ENCODE measurements around the gene TMTC1. TPM values are rescaled to one million over a fixed set of nuclear protein-coding genes. Genes with fewer than 3 reads are reported as not detected.

Gene TMTC1
- total RNA-seq, 1 donor from 2014 or later: 5.4 TPM

DNA sequence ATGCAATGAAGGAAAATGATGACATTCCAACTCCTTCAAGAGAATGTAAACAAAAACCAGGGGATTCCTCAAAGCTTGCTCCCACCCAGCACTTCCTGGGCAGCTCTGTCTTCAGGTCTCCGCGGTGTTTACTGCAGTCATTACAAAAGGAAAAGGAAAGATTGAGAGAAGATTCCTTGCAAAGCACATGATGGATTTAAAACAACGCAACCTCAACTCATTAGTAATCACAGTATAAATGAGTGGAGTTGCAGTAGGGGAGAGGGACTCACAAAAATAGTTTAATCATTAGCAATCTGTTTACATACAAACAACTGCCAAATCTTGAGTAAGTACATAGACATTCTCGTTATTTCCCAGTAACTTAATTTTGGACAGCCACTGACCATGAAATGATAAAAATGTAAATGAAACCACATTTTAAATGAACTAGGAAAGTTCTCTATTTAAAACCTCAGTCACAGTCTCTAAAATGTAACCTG lies 236.6 kb downstream of the TMTC1 start:
- ATAC-seq: peak; percentile 76
- DNase-seq (ENCODE audit: low spot score): no peak

DNA sequence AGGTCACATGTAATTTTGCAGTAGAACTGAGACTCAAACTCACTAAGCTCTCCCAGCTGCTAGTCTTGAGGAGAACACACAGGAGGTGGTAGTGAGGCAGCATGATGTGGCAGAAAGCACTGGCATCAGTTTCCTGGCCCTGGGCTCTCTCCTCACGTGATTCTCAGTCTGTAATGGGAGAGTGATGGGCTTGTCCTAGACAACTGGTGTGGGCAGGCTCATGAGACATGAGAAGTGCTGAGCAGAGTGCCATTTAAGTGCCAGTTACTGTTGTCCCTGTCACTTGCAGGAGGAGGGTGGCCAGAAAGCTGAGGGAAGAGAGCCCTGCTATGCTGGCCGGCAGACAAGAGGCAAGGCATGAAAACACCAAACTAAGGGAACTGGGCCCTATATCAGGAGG lies 237.7 kb downstream of the TMTC1 start:
- no peak for ATAC-seq
- DNase-seq (ENCODE audit: low spot score): no peak

DNA sequence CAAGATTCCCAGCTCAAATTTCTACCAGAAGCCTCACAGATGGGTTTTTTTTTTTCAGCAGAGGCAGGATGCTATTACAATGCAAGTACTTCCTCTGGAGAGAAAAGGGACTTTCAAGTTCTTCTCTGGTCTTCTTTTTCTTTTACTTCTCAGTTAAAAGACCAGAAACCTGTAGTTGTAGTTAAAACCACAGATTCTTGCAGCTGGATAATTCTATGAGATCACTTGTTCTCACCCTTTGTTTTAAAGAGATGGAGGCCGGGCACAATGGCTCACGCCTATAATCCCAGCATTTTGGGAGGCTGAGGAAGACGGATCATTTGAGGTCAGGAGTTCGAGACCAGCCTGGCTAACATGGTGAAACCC lies 238.7 kb downstream of the TMTC1 start:
- ATAC-seq (no peak), DNase-seq (ENCODE audit: low spot score) (no peak)

DNA sequence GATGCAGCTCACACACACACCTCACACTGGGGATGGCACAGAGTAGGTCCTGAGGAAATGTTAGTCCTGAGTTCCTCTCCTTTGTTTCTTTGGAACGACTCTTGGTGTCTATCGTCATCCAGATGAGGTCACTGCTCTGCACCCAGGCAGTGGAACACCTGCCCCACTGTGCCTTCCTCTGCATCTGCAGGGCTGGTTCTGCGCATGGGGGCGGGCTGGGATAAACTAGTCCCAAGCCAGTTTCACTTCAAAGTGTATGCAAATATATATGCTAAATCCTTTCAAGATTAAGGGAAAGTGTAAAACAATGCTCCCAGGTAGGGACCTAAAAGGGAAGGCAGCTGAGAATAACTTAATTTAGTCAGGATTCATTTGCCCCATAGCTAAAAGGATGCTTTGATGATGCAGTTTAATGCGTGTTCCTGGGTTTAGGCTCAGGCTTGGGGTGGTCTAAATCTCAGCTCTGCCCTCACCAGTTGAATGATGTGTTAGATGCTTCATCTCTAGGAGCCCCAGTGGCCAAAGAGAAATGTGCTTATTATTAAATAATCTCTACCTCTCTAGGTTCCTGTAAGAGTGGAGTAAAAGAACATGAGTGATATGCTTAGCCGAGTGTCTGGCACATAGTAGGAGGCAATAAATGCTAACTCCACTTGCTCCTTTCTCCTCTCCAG lies 239.2 kb downstream of the TMTC1 start:
- ATAC-seq (no peak), DNase-seq (ENCODE audit: low spot score) (no peak)

DNA sequence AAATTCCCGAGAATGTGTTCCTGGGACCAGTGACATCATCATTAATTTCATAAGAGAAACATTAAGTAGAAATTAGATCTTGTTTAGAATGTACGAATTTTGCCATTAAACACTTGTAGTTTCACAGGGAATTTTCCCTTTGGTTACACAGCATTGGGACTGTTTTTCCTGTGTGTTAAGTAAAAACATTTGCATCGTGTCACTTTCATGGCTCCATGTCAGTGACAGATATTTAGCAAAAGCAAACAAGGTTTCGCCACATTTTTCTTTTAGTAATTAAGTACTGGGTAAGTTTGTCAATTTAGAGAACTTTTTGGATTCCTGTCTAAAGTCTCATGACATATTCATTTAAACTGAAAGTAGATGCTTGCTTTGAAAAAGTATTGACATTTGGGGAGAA lies 240.7 kb downstream of the TMTC1 start:
- DNase-seq (ENCODE audit: low spot score) (no peak), ATAC-seq (no peak)

DNA sequence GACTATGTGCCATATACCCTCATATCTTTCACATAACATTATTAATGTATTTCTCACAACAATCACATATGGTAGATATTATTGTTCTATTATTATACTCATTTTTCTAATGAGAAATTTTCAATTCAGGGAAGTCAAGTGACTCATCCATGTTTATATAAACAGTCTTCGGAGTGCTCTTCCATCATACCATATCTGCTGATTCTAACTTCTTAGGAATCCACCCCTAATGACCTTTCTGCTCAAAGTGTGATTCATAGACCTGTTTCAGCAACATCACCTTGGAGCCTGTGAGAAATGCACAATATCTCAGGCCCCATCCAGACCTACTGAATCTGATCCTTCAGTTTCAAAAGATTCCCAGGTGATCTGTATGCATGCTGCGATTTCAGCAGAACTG lies 246.4 kb downstream of the TMTC1 start:
- no peak for DNase-seq (ENCODE audit: low spot score)
- no peak for ATAC-seq

DNA sequence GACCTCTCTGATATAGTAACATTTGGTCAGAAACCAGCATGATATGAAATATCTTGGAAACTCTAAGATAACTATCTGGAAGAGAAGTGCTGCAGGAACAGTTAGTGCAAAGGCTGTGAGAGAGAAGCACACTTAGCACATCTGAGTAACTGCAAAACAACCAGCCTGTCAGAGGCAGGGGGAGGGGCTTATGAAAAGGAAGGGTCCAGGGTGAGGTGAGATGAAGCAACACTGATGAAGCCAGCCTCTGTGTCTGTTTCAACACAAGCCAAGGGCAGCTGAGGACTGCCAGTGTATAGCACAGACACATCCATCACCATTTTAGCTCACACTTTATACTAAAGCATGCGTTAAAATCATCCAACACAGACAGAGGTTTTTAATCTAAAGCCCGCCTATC lies 248.8 kb downstream of the TMTC1 start:
- DNase-seq (ENCODE audit: low spot score): no peak
- peak; percentile 50 for ATAC-seq

DNA sequence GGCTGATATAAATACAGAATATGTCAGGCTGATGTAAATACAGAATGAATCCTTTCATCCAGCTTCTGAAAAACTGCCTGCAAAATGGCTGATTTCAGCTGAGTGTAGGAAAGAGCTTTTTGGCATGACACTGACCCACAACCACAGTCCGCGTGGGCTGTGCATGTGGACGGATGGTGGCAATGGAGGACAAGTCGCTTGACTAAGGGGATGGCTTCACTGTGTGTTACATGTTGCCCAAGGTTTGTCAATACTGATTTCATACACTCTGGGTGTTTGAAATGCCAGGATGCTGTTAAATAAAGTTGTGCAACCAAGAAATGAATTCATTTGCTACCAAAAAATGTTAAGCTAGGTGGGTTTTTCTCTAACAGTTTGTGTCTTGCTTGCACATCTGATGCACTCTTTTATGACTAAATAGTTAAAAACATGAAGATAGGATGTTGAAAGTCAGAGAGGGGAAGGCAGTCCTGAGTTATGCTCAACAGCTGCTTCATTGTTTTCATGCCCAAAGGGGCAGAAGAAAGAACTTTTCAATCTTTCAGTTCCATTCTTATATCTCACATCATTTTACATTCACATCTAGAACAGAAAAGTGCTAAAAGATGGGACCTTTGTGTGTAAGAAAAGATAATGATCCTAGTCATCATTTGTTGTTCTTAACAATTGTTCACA lies 249.8 kb downstream of the TMTC1 start:
- no peak for DNase-seq (ENCODE audit: low spot score)
- ATAC-seq: peak; percentile 52

DNA sequence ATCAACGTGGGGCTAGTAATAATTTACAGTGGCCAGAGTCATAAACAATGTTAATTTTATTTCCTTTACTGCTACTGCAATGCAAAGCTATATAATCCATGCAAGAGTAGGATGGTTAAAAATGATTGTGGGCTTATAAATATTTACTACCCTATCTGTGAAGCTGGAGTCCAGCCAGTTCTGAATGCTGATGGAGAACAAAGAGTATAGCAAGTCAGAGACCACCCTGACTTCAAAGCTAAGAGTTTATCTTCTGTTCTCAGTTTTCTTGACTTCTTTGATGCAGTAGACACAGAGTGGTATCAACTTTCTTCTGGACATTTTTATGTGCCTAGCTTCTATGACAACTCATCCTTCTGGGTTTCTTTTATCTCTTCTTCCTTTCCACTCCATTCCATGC lies 252.3 kb downstream of the TMTC1 start:
- ATAC-seq: no peak
- no peak for DNase-seq (ENCODE audit: low spot score)

DNA sequence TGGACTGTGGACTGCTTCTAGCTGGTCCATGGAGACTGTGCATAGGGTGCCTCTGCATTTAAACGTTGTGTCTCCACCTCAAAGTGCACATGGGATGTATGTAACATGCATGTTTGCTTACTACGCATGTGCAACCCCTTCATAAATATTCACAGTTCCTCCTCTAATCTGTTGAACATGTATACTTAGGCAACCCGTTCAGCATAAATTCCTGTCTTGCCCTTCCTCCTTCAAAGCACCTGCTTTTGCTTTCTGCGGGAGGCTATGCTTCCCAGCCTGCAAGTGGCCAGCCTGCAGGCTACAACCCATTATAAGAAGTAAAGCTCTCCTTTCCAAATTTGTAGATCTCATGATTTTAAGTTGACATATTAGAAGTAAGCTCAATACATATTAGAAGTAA lies 253.3 kb downstream of the TMTC1 start:
- no peak for DNase-seq (ENCODE audit: low spot score)
- no peak for ATAC-seq

DNA sequence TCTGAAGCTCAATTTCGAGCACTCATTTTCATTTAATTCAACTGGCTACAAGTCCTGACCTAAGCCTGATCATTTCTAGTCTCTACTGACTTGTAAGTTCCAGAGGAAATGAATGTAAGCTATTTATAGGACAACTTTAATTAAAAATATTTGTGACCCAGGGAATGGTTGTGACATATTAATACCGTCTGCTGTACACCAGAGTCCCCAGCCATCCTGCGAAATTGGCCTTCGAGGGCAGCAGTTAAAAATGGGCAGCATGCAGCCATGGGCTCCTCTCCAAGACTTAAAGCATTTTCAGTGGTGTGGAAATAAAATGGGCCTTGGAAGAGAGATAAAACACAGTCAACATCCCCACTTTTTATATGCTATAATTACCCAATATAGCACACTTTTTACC lies 255.6 kb downstream of the TMTC1 start:
- ATAC-seq (no peak), DNase-seq (ENCODE audit: low spot score) (no peak)

DNA sequence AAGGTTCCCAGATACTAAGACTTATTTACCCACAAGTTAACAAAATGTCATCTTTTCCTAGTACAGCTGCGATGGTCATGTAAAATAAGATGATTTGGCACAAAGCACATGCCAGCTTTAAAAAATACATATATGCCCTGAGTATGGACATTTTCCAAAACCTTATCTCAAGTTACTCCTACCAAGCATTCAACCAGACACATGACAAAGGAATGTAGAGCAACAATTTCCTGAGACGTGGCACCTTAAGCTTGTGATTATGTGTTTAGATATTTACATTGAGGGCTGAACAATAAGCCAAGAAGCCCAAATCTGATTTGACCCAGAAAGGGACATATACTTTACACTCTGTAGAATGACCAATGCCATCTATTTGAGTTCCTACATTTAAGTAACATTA lies 261.8 kb downstream of the TMTC1 start:
- no peak for ATAC-seq

DNA sequence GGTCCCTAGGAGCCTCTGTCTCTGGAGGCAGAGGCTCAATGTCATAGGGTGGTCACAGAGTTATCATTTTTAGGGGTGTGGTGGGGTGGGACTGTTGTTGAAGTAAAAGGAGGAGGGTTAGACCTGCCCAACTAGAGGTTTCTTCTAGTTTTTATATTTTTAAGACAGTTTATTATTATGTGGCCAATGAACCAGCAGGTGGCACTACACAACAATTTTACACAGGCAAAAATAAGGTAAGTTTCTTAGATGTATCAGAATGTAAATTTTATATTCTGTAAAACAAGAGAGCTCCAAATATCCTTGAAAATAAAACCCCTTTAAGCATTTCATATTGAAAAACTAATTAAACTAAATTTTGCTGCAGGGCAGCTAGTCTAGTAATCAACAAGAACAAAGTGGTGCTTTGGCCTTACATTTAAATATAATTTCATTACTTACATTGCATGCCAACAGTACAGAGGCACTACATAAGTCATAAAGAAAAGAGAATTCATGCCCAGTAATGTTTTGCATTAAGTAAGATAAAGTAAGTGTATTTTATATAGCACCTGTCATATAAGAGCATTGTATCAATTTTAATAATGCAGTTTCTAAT lies 264.1 kb downstream of the TMTC1 start:
- peak; percentile 62 for ATAC-seq
- DNase-seq (ENCODE audit: low spot score): no peak

More for the DNA sequence above, 261.8 kb downstream of the TMTC1 start:
- no peak for DNase-seq (ENCODE audit: low spot score)

DNA sequence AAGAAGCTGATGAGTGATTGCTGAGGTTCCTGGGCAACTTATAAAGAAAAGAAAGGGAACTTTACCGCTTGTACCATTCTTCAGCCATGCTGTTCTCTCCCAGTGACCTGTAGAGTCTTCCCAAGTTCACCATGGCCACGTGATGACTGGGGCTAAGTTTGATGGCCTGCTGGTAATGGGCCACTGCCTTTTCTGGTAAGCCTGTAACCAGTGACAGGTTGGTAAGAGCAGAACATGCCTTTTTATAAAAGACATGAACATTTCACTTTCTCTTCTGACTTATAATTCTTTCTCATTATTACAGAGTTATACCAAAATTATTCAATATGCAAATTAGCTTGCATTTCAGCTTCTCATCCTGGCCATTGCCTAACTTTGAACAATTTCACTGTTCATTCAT lies 265.3 kb downstream of the TMTC1 start:
- ATAC-seq (no peak), DNase-seq (ENCODE audit: low spot score) (no peak)

DNA sequence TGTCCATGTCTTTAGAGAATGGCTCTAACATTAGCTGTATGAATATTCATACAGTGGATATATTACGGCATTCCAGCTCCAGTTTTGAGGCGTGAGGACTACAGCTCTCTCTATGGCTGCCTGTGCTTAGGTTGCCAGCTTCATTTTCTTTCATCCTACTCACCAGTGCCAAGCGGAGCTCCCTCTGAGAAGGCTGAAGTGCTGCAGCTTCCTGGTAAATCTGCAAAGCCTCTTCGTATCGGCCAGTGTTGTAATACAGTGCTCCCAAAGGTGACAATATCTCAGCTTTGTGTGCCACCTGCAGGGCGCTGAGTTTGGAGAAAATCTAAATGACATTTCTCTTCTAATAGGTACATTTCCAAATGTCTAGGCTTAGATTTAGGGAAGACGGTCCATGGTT lies 266.5 kb downstream of the TMTC1 start:
- ATAC-seq (peak; percentile 95), DNase-seq (ENCODE audit: low spot score) (peak; percentile 54)

DNA sequence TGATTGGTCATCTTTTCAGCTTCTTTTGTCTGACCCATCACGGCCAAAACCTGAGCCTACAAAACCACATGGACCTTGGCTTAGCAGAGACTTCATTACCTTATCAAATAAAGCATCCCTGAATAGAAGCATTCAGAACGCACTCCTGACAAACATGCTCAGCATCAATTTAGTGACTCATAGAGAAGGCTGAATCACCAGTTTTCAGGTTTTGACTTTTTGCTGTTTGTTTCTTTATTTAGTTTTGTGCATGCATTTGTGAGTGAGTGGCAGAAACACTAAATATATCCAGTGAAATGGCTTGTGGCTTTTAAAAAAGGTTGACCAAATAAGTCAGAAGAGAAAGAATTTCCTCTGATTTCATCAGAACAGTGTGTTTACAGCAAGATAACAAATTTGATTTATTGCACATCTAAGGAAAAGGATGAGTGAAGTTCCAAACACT lies 267.3 kb downstream of the TMTC1 start:
- DNase-seq (ENCODE audit: low spot score) (no peak), ATAC-seq (no peak)

DNA sequence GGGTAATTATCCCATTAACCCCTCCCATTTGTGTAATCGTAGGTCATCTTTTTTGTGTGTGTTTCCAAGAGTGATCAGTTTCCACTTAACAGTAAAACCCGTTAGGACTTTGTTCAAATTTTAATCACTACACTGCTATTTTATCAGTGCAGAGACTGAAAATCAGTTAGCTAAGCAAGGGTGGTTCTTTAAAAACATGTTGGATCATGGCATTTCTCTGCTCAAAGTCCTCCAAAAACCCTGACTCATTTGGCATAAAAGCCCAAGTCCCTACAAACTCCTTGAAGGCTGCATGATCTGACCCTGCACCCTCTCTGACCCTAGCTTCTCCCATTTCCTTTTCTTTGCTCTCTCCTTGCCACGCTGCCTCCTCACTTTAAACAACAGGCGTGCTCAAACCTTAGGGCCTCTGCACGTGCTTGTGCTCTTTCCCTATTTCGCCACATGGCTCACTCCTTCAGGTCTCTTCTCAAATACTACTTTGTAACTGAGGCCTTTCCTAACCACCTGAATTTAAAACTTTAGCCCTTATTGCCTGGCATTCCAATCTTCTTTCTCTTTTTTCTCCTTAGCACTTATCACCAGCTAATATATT lies 273.1 kb downstream of the TMTC1 start:
- ATAC-seq: no peak
- DNase-seq (ENCODE audit: low spot score): no peak

DNA sequence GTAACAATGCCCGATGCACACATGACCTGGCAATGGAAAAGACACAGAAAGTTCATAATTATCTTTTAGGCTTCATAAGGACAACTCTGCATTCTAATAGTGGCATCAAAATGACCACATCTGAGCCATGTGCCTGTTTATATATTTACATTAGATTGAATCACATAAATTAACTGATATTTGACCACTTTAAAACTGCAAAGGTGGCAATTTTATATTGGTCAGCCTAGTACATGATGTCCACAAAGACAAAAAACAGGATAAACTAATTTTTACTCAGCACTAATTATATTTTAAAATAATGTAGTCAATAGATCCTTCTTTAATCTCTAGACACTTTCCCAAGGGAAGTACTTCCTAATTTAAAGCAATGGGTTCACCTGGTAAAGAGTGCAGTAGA lies 274.2 kb downstream of the TMTC1 start:
- ATAC-seq (no peak), DNase-seq (ENCODE audit: low spot score) (no peak)

DNA sequence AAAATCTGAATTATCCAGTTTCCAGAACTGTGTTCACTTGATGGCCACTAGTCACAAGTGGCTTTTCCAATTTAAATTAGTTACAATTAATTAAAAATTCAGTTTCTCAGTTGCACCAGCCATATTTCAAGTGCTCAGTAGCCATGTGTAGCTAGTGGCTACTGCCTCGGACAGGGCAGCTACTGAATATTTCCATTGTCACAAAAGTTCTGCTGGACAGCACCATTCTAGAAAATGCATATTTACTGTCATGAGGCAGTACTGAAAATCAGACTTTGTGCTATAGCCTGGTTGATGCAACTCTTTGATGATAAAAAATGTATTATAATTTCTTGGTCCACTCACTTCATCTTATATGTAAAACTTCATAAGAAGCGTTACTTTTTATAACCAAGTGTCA lies 274.8 kb downstream of the TMTC1 start:
- no peak for ATAC-seq
- no peak for DNase-seq (ENCODE audit: low spot score)

DNA sequence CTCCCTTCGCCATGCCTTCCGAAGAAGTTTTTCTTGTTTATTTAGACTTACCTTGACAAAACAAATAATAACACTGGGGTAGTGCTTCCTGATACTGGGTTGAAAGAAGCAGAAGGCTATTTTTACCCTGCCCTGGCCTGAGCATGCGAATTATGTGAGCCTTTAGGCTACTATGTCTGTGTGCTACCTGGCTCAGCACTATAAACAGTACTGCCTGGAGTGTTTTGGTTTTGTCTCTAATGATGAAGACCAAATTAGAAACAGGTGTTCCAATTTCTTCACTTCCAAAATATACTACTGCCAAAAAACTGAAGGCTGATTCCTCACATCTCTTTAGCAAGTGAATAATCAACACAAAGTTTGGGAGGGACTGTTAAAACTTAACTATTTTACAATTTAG lies 278.6 kb downstream of the TMTC1 start:
- DNase-seq (ENCODE audit: low spot score) (no peak), ATAC-seq (no peak)

DNA sequence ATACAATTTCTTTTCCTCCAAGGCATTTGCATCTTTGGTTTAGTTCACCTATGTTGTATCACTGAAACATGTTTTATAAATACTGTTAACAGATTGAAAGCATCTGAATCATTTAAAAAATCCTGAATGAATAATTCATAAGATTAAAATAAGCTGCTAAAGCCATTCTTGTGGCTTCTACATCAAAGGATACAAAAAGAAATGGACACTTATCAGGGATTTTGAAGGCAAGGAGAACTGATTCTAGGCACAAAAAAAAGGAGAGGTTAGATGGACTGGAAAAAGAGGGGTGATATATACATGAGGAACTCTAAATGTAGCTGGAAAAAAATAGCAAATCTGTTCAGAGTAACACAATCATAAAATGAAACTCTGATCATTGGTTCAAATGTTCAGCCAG lies 280.5 kb downstream of the TMTC1 start:
- DNase-seq (ENCODE audit: low spot score): no peak
- no peak for ATAC-seq

DNA sequence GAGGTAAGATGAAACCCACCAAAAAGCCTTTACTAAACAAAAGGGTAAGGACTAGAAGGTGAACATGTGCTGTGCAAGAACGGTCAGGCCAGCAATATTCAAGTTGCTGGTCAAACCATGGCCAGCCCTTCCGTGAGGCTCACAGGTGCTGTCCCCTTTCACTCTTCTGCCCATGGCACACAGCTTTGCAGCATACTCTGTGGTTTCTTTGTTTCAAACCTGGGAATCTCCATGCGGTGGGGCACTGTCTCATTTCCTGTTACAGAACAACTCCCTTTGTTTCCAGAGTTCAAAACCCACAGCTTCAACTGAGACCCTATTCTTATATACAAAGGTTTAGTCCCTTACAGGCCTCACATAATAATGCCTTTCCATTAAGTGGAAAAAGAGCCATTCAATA lies 284.5 kb downstream of the TMTC1 start:
- ATAC-seq (no peak), DNase-seq (ENCODE audit: low spot score) (no peak)

All from left lobe of liver (tissue), 2 donors.